Neuronal stem cell (in vitro differentiated cells): Measurements from ENCODE around the gene KATNB1.
A peak's percentile ranks its signal among the peaks of the same experiment; 100 is the strongest.

Experiments
- DNase-seq: peaks from one replicate; pipeline ENCODE4 v3.0.0-alpha.2; 2013; ENCODE audit warnings: low spot score
- H2AFZ ChIP-seq: one replicate; pipeline ENCODE4 v1.6.1; 2013; ENCODE audit warnings: mild to moderate bottlenecking, low read length, inconsistent platforms
- H2AK5ac ChIP-seq: 2 replicates; pipeline ENCODE4 v1.6.1; 2013; ENCODE audit warnings: low read depth, mild to moderate bottlenecking, inconsistent platforms, low read length, moderate library complexity, mixed read lengths
- H2BK120ac ChIP-seq: 2 replicates; pipeline ENCODE4 v1.6.1; 2013; ENCODE audit warnings: low read depth, mild to moderate bottlenecking, inconsistent platforms, low read length, moderate library complexity, mixed read lengths
- H2BK12ac ChIP-seq: one replicate; pipeline ENCODE4 v1.6.1; 2013; ENCODE audit warnings: low read length, inconsistent platforms
- H2BK15ac ChIP-seq: 2 replicates; pipeline ENCODE4 v1.6.1; 2013; ENCODE audit warnings: mild to moderate bottlenecking, low read length, inconsistent platforms, mixed read lengths
- H2BK5ac ChIP-seq: one replicate; pipeline ENCODE4 v1.6.1; 2013; ENCODE audit warnings: inconsistent platforms, mild to moderate bottlenecking, low read length, moderate library complexity
- H3K14ac ChIP-seq: one replicate; pipeline ENCODE4 v1.6.1; 2013; ENCODE audit warnings: low read length, inconsistent platforms
- H3K18ac ChIP-seq: 2 replicates; pipeline ENCODE4 v1.6.1; 2013; ENCODE audit warnings: low read length, inconsistent platforms
- H3K23ac ChIP-seq: 2 replicates; pipeline ENCODE4 v1.6.1; 2013; ENCODE audit warnings: low read depth, mild to moderate bottlenecking, mixed read lengths, low read length, inconsistent platforms; ENCODE audit not compliant: poor library complexity
- H3K27ac ChIP-seq: replicated peaks from 3 replicates; pipeline ENCODE4 v1.5.1; 2013; ENCODE audit warnings: low read length, inconsistent platforms
- H3K27me3 ChIP-seq, 3 experiments: 2 replicates each; pipeline ENCODE4 v1.6.1; 2013; ENCODE audit warnings: low read length in 3 of 3, mild to moderate bottlenecking in 2 of 3, inconsistent platforms in 1 of 3, low read depth in 1 of 3, mixed read lengths in 1 of 3, moderate library complexity in 1 of 3; ENCODE audit not compliant: control insufficient read depth in 3 of 3, insufficient read depth in 3 of 3
- H3K36me3 ChIP-seq, 2 donors: replicated peaks in 1 of 2; 2 replicates each; pipeline ENCODE4 v1.6.1; 2013; ENCODE audit warnings: low read length in 2 of 2; ENCODE audit not compliant: control insufficient read depth in 2 of 2, insufficient read depth in 2 of 2
- H3K4ac ChIP-seq: 2 replicates; pipeline ENCODE4 v1.6.1; 2013; ENCODE audit warnings: inconsistent platforms, mild to moderate bottlenecking, low read length, moderate library complexity
- H3K4me1 ChIP-seq, 2 donors: 1 replicate in 1 of 2; 2 replicates in 1 of 2; pipeline ENCODE4 v1.6.1; 2013; ENCODE audit warnings: low read length in 2 of 2, low read depth in 1 of 2; ENCODE audit not compliant: control insufficient read depth in 2 of 2, insufficient read depth in 1 of 2
- H3K4me2 ChIP-seq: one replicate; pipeline ENCODE4 v1.6.1; 2013; ENCODE audit warnings: mild to moderate bottlenecking, low read length, inconsistent platforms; ENCODE audit not compliant: insufficient read depth, poor library complexity, severe bottlenecking
- H3K4me3 ChIP-seq, 2 donors: 2 replicates each; pipeline ENCODE4 v1.5.1; 2013; ENCODE audit warnings: low read length in 2 of 2, mild to moderate bottlenecking in 2 of 2, inconsistent platforms in 1 of 2, moderate library complexity in 1 of 2
- H3K79me1 ChIP-seq: one replicate; pipeline ENCODE4 v1.6.1; 2013; ENCODE audit warnings: low read depth, mild to moderate bottlenecking, inconsistent platforms, low read length, moderate library complexity
- H3K9ac ChIP-seq: one replicate; pipeline ENCODE4 v1.6.1; 2013; ENCODE audit warnings: mild to moderate bottlenecking, low read depth, low read length, inconsistent platforms; ENCODE audit not compliant: poor library complexity
- H3K9me3 ChIP-seq, 2 donors: replicated peaks in 1 of 2; 2 replicates each; pipeline versions ENCODE3 to v1.6.1; 2013; ENCODE audit warnings: low read length in 2 of 2, mild to moderate bottlenecking in 2 of 2, inconsistent platforms in 1 of 2, low read depth in 1 of 2, mixed read lengths in 1 of 2, moderate library complexity in 1 of 2; ENCODE audit not compliant: control insufficient read depth in 2 of 2, insufficient read depth in 1 of 2
- H4K8ac ChIP-seq: one replicate; pipeline ENCODE4 v1.6.1; 2013; ENCODE audit warnings: low read depth, mild to moderate bottlenecking, inconsistent platforms, low read length, moderate library complexity
- H4K91ac ChIP-seq: one replicate; pipeline ENCODE4 v1.6.1; 2013; ENCODE audit warnings: low read length, low read depth, mild to moderate bottlenecking, inconsistent platforms; ENCODE audit not compliant: poor library complexity
- whole genome bisulfite sequencing, 2 donors: extraction: QIAGEN DNeasy Blood & Tissue Kit; methylation state at CpG; one replicate each; pipeline ENCODE4 v1.1.7; 2013; ENCODE audit warnings: missing lambda C conversion rate in 2 of 2, mixed read lengths in 1 of 2; ENCODE audit not compliant: insufficient read length in 2 of 2, insufficient replicate concordance in 1 of 2; ENCODE audit errors: extremely low coverage in 2 of 2; 5-methylcytosine and 5-hydroxymethylcytosine counted together

Gene KATNB1

GRCh38 chr16:57763285-57764005 is 27.9 kb downstream of the KATNB1 start:
- no CpG with 5 or more reads among the region's 14 CpGs for WGBS, 2 donors
- peak overlapping the region; percentile 25 for H2BK12ac ChIP-seq
- H3K14ac ChIP-seq, result no peak overlapping the region
- peak overlapping the region; percentile 72 for H3K18ac ChIP-seq
- no peaks in the 10 kb centered on the region for H3K79me1 ChIP-seq
- no peak overlapping the region for H3K4me3 ChIP-seq
- no peak for DNase-seq
- H2BK120ac ChIP-seq, result no peak overlapping the region
- H4K8ac ChIP-seq, result no peak overlapping the region
- no peaks in the 10 kb centered on the region for H3K27me3 ChIP-seq
- no peaks in the 10 kb centered on the region for H3K9me3 ChIP-seq
- H2AFZ ChIP-seq, result no peak overlapping the region
- peak overlapping the region; percentile 53 for H2AK5ac ChIP-seq
- peaks cover 3 to 8% of the 10 kb centered on the region in 2 donors for H3K4me1 ChIP-seq
- H2BK5ac ChIP-seq, result no peak overlapping the region
- peaks cover 0 to 12% of the 10 kb centered on the region in 2 donors for H3K36me3 ChIP-seq
- peak overlapping the region; percentile 72 for H3K9ac ChIP-seq
- no peak overlapping the region for H3K4me2 ChIP-seq
- H3K23ac ChIP-seq, result peak overlapping the region; percentile 83
- H3K27ac ChIP-seq, result no peak overlapping the region
- no peak overlapping the region for H3K4ac ChIP-seq
- H4K91ac ChIP-seq, result no peak overlapping the region
- H2BK15ac ChIP-seq, result peak overlapping the region; percentile 86

DNA sequence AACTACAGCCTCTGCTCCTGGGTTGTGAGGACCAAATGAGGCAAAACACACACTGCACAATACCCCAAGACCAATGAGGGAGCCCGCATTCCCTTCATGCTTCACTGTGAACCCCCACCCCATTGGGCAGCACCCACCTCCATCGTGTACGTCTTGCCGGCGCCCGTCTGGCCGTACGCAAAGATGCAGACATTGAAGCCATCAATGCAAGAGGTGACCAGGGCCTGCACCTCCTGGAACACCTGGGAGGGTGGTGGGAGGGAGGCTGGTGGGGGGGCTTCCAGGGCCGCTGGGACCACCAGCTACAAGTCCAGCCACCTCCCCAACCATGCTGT is 28.4 kb downstream of the KATNB1 start:
- Histone ChIP-seq H2AK5ac (peak overlapping the region; percentile 92), H3K27ac (no peak overlapping the region), H2BK120ac (no peak overlapping the region), H2BK5ac (peak overlapping the region; percentile 42), H3K4me1 (peaks cover 3 to 8% of the 10 kb centered on the region in 2 donors), H3K4me3 (no peak overlapping the region), H3K14ac (no peak overlapping the region), H3K4me2 (no peak overlapping the region), H2BK15ac (peak overlapping the region; percentile 49), H3K9me3 (no peaks in the 10 kb centered on the region), H3K9ac (no peak overlapping the region), H3K79me1 (no peaks in the 10 kb centered on the region), H4K91ac (no peak overlapping the region), H3K18ac (peak overlapping the region; percentile 70), H3K4ac (no peak overlapping the region), H2AFZ (no peak overlapping the region), H4K8ac (no peak overlapping the region), H3K27me3 (no peaks in the 10 kb centered on the region), H2BK12ac (no peak overlapping the region), H3K23ac (no peak overlapping the region), H3K36me3 (peaks cover 0 to 12% of the 10 kb centered on the region in 2 donors)
- DNase-seq, result no peak
- no CpG with 5 or more reads among the region's 9 CpGs for WGBS, 2 donors

DNA sequence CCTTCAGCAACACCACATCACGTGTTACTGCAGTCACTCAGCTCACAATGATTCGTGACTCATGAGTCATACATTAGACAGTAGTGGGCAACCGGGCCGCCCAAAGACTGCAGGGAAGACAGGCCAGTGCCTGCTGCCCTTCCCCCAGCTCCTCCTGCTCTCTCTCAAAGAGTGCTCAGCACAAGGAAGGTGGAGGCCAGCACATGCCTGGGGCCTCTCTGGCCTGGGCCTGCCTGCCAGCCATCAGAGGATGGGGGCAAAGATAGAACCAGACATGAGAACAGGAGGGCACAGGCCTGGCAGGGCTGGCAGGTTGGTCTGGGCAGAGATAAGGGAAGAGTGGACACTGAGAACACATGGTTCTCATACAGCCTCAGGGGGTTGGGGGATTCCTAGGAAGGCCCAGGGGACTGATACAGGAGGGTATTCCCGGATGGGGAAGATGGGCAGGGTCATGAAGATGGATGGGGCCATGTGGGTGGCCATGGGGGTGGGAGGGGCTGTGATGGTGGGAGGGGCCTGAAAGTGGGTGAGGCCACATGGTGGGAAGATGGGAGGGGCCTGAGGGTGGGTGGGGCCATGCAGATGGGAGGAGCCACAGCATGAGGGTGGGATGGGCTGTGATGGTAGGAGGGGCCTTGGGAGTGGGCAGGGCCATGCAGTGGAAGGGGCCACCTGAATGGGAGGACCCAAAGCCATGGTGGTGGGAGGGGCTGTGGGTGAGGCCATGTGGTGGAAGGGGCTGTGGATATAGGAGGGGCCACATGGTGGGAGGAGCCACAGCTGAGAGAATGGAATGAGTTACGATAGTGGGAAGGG is 29.0 kb downstream of the KATNB1 start:
- Histone ChIP-seq H2AK5ac (peak overlapping the region; percentile 92), H2BK15ac (peak overlapping the region; percentile 49), H3K36me3 (peaks cover 0 to 10% of the 10 kb centered on the region in 2 donors), H3K14ac (peak overlapping the region; percentile 58), H3K27me3 (no peaks in the 10 kb centered on the region), H3K4ac (no peak overlapping the region), H3K9me3 (no peaks in the 10 kb centered on the region), H4K8ac (no peak overlapping the region), H3K4me1 (peaks cover 3 to 8% of the 10 kb centered on the region in 2 donors), H3K23ac (peak overlapping the region; percentile 86), H3K4me2 (no peak overlapping the region), H4K91ac (no peak overlapping the region), H3K9ac (peak overlapping the region; percentile 54), H2AFZ (no peak overlapping the region), H2BK5ac (peak overlapping the region; percentile 42), H3K4me3 (no peak overlapping the region), H3K27ac (no peak overlapping the region), H3K79me1 (no peaks in the 10 kb centered on the region), H2BK120ac (peak overlapping the region; percentile 43), H2BK12ac (no peak overlapping the region), H3K18ac (peak overlapping the region; percentile 72)
- WGBS, 2 donors, result no CpG with 5 or more reads among the region's 6 CpGs
- no peak for DNase-seq

GRCh38 chr16:57765160-57765728 is 29.7 kb downstream of the KATNB1 start:
- no peaks in the 10 kb centered on the region for H3K79me1 ChIP-seq
- H4K91ac ChIP-seq, result no peak overlapping the region
- no peak overlapping the region for H2AK5ac ChIP-seq
- no CpG with 5 or more reads among the region's 17 CpGs for whole genome bisulfite sequencing, 2 donors
- DNase-seq, result no peak
- H4K8ac ChIP-seq, result no peak overlapping the region
- peak overlapping the region; percentile 42 for H2BK5ac ChIP-seq
- no peak overlapping the region for H3K18ac ChIP-seq
- no peak overlapping the region for H2BK15ac ChIP-seq
- no peak overlapping the region for H3K4ac ChIP-seq
- H3K4me1 ChIP-seq, result peaks cover 3 to 8% of the 10 kb centered on the region in 2 donors
- no peak overlapping the region for H3K14ac ChIP-seq
- no peak overlapping the region for H2BK120ac ChIP-seq
- no peaks in the 10 kb centered on the region for H3K9me3 ChIP-seq
- peaks cover 0 to 3% of the 10 kb centered on the region in 2 donors for H3K36me3 ChIP-seq
- H3K9ac ChIP-seq, result no peak overlapping the region
- H3K27me3 ChIP-seq, result no peaks in the 10 kb centered on the region
- H3K27ac ChIP-seq, result no peak overlapping the region
- H3K4me2 ChIP-seq, result no peak overlapping the region
- H2AFZ ChIP-seq, result no peak overlapping the region
- no peak overlapping the region for H2BK12ac ChIP-seq
- H3K23ac ChIP-seq, result no peak overlapping the region
- no peak overlapping the region for H3K4me3 ChIP-seq
